Measurements from ENCODE around the gene GALNT2. TPM values are rescaled to one million over a fixed set of nuclear protein-coding genes. Genes with fewer than 3 reads are reported as not detected.

GALNT2 gene
- total and polyA plus RNA-seq, 10 of the 15 experiments (the other 5 are each of a cell fraction or from before 2014, with no cell fraction given): 0.52 to 27.7 (median 16.3) TPM

GRCh38 chr1:230191079-230191804 lies 124.2 kb downstream of the GALNT2 start (continued):
- TF ChIP-seq BCLAF1 (IDR thresholded peaks at IDR 0.05): no peak
- TF ChIP-seq ZNF274 (IDR thresholded peaks at IDR 0.05; ENCODE audit: insufficient read depth, insufficient read length): no peak
- no peak for TF ChIP-seq STAT3 (IDR thresholded peaks at IDR 0.05; ENCODE audit: low read depth, low read length)
- TF ChIP-seq ZNF592 (IDR thresholded peaks at IDR 0.05): no peak
- TF ChIP-seq CBX3 (IDR thresholded peaks at IDR 0.05; ENCODE audit: borderline replicate concordance, low read depth): no peak
- no peak for TF ChIP-seq SUPT20H (IDR thresholded peaks at IDR 0.05; ENCODE audit: borderline replicate concordance, control insufficient read depth, low read depth, low read length)
- no peak for TF ChIP-seq ATF3 (IDR thresholded peaks at IDR 0.05; ENCODE audit: borderline replicate concordance, extremely low read depth, low read depth, low read length)
- TF ChIP-seq ETV6 (conservative IDR thresholded peaks at IDR 0.05 in 1 of 2, IDR thresholded peaks at IDR 0.05 in 1 of 2; ENCODE audit: borderline replicate concordance in 1 of 2, low read depth in 1 of 2): no peak
